Measurements from ENCODE around the gene MTAP. TPM values are rescaled to one million over a fixed set of nuclear protein-coding genes. Genes with fewer than 3 reads are reported as not detected.

The MTAP gene
- total RNA-seq, 1 donor from 2014 or later: 43.2 TPM

DNA sequence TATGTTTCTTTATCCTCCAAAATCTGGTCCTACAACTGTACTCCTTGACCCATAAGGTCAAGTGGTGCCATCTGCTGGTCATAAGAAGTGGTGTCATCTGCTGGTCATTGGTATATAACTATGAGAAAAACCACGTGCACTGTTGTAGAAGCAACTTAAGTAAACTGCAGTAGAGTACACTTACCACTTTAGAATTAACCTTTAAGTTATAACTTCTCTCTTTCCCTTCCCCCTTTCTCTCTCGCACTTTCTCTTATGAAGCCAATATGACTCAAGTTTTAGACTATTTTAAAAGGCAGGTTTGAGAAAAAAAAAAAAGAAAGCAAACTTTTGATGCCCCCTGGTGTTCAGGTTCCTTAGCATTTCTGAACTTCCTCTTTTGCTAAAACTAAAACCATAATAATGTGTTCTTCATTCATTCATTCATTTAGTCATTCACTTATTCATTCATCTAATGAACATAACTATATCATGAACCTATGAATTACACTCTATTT, 12.8 kb upstream of the MTAP start:
- peak overlapping the region; percentile 76 for H3K27ac Mint-ChIP-seq

DNA sequence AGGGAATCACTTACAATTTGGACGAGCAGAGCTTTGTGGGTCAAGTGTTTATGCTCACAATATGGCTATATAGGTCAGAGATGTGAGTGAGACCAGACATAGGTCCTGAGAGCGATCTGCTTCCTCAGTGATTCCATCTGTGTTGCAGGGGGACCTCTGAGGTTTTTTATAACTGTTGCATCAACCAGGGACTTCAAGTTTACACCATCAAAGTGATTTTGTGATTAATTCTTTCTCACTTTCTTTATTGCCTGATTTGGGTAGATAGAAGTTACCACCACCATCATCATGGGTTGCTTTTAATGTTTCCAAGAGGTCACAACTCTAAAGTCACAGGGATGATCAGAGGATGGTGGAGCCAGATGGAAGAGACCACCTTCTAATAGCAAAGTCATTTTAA, 7.0 kb upstream of the MTAP start:
- no peaks in the 10 kb centered on the region for H3K9me3 Mint-ChIP-seq
- no peaks in the 10 kb centered on the region for H3K36me3 Mint-ChIP-seq (ENCODE audit: low read depth)
- no peak overlapping the region for H3K27ac Mint-ChIP-seq
- no peaks in the 10 kb centered on the region for H3K4me1 Mint-ChIP-seq
- peaks cover 30% of the 10 kb centered on the region for H3K27me3 Mint-ChIP-seq
- POLR2A ChIA-PET: no interaction called here
- no peak for ATAC-seq (ENCODE audit: low read depth)
- H3K4me3 Mint-ChIP-seq: no peak overlapping the region
- TF ChIP-seq, protein P1, sequence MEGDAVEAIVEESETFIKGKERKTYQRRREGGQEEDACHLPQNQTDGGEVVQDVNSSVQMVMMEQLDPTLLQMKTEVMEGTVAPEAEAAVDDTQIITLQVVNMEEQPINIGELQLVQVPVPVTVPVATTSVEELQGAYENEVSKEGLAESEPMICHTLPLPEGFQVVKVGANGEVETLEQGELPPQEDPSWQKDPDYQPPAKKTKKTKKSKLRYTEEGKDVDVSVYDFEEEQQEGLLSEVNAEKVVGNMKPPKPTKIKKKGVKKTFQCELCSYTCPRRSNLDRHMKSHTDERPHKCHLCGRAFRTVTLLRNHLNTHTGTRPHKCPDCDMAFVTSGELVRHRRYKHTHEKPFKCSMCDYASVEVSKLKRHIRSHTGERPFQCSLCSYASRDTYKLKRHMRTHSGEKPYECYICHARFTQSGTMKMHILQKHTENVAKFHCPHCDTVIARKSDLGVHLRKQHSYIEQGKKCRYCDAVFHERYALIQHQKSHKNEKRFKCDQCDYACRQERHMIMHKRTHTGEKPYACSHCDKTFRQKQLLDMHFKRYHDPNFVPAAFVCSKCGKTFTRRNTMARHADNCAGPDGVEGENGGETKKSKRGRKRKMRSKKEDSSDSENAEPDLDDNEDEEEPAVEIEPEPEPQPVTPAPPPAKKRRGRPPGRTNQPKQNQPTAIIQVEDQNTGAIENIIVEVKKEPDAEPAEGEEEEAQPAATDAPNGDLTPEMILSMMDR (IDR thresholded peaks at IDR 0.05): no peak
- no peak for DNase-seq
- intact Hi-C loops (cut with micrococcal nuclease): no loop called here
- CTCF ChIA-PET: interaction anchor here (1.3 kb wide), 1 partner anchor 18 kb away, joined by 4 read pairs; no protein-coding TSS in a partner anchor

More for the DNA sequence above, 12.8 kb upstream of the MTAP start:
- ChIA-PET POLR2A (no interaction called here), CTCF (interaction anchor here (1.2 to 3.2 kb wide), 3 partner anchors 464 to 606 kb away, joined by 4 to 18 read pairs (median 9); no protein-coding TSS in a partner anchor)
- Mint-ChIP-seq H3K9me3 (no peaks in the 10 kb centered on the region), H3K4me3 (peak overlapping the region; percentile 80), H3K27me3 (peaks cover 17% of the 10 kb centered on the region), H3K4me1 (peaks cover 7% of the 10 kb centered on the region), H3K36me3 (ENCODE audit: low read depth) (no peaks in the 10 kb centered on the region)
- TF ChIP-seq, protein P1 (IDR thresholded peaks at IDR 0.05): peak; percentile 85
- ATAC-seq (ENCODE audit: low read depth) (peak; percentile 98), DNase-seq (no peak)
- intact Hi-C loops (cut with micrococcal nuclease): loop anchor here (1.0 to 5.0 kb wide), 12 partner anchors 14 to 1862 kb away; no protein-coding TSS in a partner anchor

DNA sequence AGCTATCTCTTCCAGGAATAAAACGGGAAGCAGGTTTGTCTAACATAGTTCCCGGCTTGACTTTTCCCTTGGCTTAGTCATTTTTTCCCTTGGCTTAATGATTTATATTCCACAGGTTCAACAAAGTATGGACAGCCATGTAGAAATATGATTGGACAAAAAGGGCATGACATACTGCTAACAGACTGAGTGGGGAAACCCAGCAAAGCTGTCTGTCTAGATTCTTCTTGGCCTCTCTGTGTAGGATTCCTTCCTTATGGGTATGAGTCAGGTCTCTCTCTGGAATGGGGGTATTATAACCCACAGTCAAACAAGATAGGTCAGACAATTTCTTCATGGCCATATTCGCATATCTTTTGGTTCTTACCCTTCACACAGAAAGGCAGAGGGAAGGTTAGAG, 5.7 kb upstream of the MTAP start:
- ATAC-seq (ENCODE audit: low read depth) (no peak), DNase-seq (no peak)
- H3K27ac Mint-ChIP-seq: no peak overlapping the region
- H3K36me3 Mint-ChIP-seq (ENCODE audit: low read depth): no peaks in the 10 kb centered on the region
- peaks cover 29% of the 10 kb centered on the region for H3K27me3 Mint-ChIP-seq
- intact Hi-C loops (cut with micrococcal nuclease): no loop called here
- H3K4me1 Mint-ChIP-seq: peaks cover 5% of the 10 kb centered on the region
- no peak overlapping the region for H3K4me3 Mint-ChIP-seq
- ChIA-PET CTCF (interaction anchor here (1.3 kb wide), 1 partner anchor 16 kb away, joined by 4 read pairs; no protein-coding TSS in a partner anchor), POLR2A (no interaction called here)
- TF ChIP-seq, protein P1 (IDR thresholded peaks at IDR 0.05): no peak
- no peaks in the 10 kb centered on the region for H3K9me3 Mint-ChIP-seq

DNA sequence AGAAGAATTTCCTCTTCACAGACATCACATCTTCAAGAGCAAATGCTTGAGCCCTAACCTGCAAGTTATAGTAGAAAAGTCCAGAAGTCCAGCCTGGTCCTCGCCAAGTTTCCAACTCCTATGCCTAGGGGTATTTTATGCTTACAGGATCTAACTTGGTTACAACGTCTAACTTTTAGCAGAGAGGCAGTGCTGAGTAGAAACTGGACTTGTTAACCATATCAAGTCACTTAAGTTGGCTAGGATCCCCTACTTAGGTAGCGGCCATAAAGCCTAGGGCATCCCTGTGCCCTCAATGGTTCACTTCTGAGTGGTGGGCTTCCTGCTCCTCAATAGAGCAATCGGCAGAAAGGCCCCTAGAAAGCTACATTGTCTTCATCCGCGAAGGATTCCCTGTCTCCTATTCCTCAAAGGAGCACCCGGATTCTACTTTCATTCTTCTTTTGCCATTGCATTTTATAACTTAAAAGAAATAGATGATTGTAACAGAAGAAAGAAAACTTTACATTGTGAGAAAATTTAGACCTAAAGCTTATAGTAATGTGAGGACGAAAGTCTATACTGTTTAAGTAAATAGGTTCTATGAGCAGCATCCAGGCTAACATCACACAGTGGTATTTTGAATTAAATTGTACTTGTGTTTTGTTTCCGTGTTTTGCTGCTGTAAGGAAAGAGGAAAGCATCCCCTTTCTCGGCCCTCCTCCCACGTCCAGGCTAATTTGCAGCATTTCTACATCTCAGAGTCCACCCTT, 1.3 kb upstream of the MTAP start:
- peaks cover 40% of the 10 kb centered on the region for H3K4me1 Mint-ChIP-seq
- H3K27me3 Mint-ChIP-seq: peaks cover 26% of the 10 kb centered on the region
- ChIA-PET POLR2A (interaction anchor here (2.4 kb wide), 1 partner anchor 193 kb away, joined by 14 read pairs; the partner anchor contains the start of genes CDKN2A and CDKN2B-AS1), CTCF (interaction anchor here (1.6 kb wide), 1 partner anchor 10 kb away, joined by 4 read pairs; no protein-coding TSS in a partner anchor)
- H3K27ac Mint-ChIP-seq: peak overlapping the region; percentile 89
- H3K9me3 Mint-ChIP-seq: no peaks in the 10 kb centered on the region
- TF ChIP-seq, protein P1 (IDR thresholded peaks at IDR 0.05): no peak
- peak overlapping the region; percentile 99 for H3K4me3 Mint-ChIP-seq
- ATAC-seq (ENCODE audit: low read depth) (no peak), DNase-seq (no peak)
- peaks cover 13% of the 10 kb centered on the region for H3K36me3 Mint-ChIP-seq (ENCODE audit: low read depth)
- intact Hi-C loops (cut with micrococcal nuclease): loop anchor here (5.0 to 10.0 kb wide), 2 partner anchors 766 to 1179 kb away; partner anchors contain the start of genes HACD4 and MLLT3
